Transverse colon (tissue), 4 donors: ENCODE results near the gene COPZ1. TPM values are rescaled to one million over a fixed set of nuclear protein-coding genes. Genes with fewer than 3 reads are reported as not detected.

Experiments used
- DNase-seq: peaks from one replicate; pipeline ENCODE4 v3.0.0-alpha.2; 2019
- H3K27ac ChIP-seq, 4 donors: fragments of 200-600 bp; sonication (generic); 2 replicates each; pipeline ENCODE4 v1.5.1; 2016 to 2018; ENCODE audit warnings: inconsistent platforms in 4 of 4
- H3K27me3 ChIP-seq: fragments of 200-600 bp; sonication (generic); 2 replicates; pipeline ENCODE4 v1.5.1; 2017; ENCODE audit warnings: inconsistent platforms
- H3K36me3 ChIP-seq, 4 donors: fragments of 200-600 bp; sonication (generic); 2 replicates each; pipeline ENCODE4 v1.5.1; 2017 to 2019; ENCODE audit warnings: inconsistent platforms in 4 of 4
- H3K4me1 ChIP-seq, 4 donors: fragments of 200-600 bp; sonication (generic); 2 replicates each; pipeline ENCODE4 v1.5.1; 2017 to 2020; ENCODE audit warnings: inconsistent platforms in 4 of 4
- H3K4me3 ChIP-seq, 4 donors: fragments of 200-600 bp; sonication (generic); 1 replicate in 1 of 4; 2 replicates in 3 of 4; pipeline versions ENCODE4 v1.5.1 to v1.6.1; 2017 to 2019; ENCODE audit warnings: inconsistent platforms in 4 of 4
- H3K9me3 ChIP-seq, 2 donors: fragments of 200-600 bp; sonication (generic); 2 replicates each; pipeline ENCODE4 v1.5.1; 2017 to 2019; ENCODE audit warnings: inconsistent platforms in 2 of 2
- CTCF ChIP-seq, 5 experiments: fragments of 200-600 bp in 3 of 5; fragments of 450-650 bp in 2 of 5; sonication (generic) in 3 of 5; IDR thresholded peaks; 1 replicate in 2 of 5; 2 replicates in 3 of 5; pipeline ENCODE4 v1.5.1; 2016 to 2017; ENCODE audit warnings: antibody characterized with exemption in 5 of 5, inconsistent platforms in 3 of 5, mild to moderate bottlenecking in 2 of 5, moderate library complexity in 1 of 5
- EP300 ChIP-seq: sonication (generic); formaldehyde crosslinking; IDR thresholded peaks from one replicate; pipeline ENCODE4 v1.6.1; 2017; ENCODE audit warnings: antibody characterized with exemption, low read depth
- POLR2A ChIP-seq: fragments of 450-650 bp; IDR thresholded peaks from one replicate; pipeline ENCODE4 v1.6.1; 2016; ENCODE audit warnings: antibody characterized with exemption, mild to moderate bottlenecking, moderate library complexity
- POLR2AphosphoS5 ChIP-seq, 3 donors: sonication (generic); formaldehyde crosslinking; IDR thresholded peaks; one replicate each; pipeline ENCODE4 v1.6.1; 2016; ENCODE audit warnings: antibody characterized with exemption in 3 of 3
- WGBS, 2 donors: methylation state at CpG; one replicate each; pipeline ENCODE4 v1.1.5; 2018; ENCODE audit warnings: low coverage in 1 of 2; 5-methylcytosine and 5-hydroxymethylcytosine counted together
- in situ Hi-C, 4 donors: fragments of 200-750 bp; cut with MboI; loops; one replicate each; pipeline versions ENCODE4 v1.15.0 to v1.15.1; 2017; ENCODE audit warnings: low sequenced_read_pairs in 3 of 4, low pct_ligation_motif_present in 1 of 4, low pct_unique_long_range_greater_than_20kb in 1 of 4
- intact Hi-C: fragments of 100-400 bp; cut with DNase I; formaldehyde crosslinking; loops from one replicate; pipeline ENCODE4 v1.15.1; 2023; ENCODE audit warnings: low total_unique reads
- total RNA-seq, 4 donors: library from RNA; depleted of rRNA; stranded (reverse); fragments of >200 nt; gene quantifications; one replicate each; pipeline ENCODE4 v1.1.0, GENCODE V29; 2016

COPZ1 gene
- total RNA-seq, 4 donors from 2014 or later, result 25.8 to 79.6 (median 63.6) TPM

GRCh38 chr12:54330442-54330841 lies 5.5 kb downstream of the COPZ1 start:
- 82 to 100% methylated on average over 1 to 3 of the region's 3 CpGs for WGBS, 2 donors
- no peaks in the 10 kb centered on the region for H3K9me3 ChIP-seq
- intact Hi-C loops, result loop anchor here (2.0 kb wide), 1 partner anchor 28 kb away; no protein-coding TSS in a partner anchor
- no peak for DNase-seq
- in situ Hi-C loops, result no loop called here
- TF ChIP-seq EP300 (no peak), POLR2A (no peak), CTCF (IDR thresholded peaks at IDR 0.05) (no peak), POLR2AphosphoS5 (IDR thresholded peaks at IDR 0.05) (no peak)
- no peaks in the 10 kb centered on the region for H3K36me3 ChIP-seq
- no peak overlapping the region for H3K4me3 ChIP-seq
- peaks cover 9 to 69% (median 36%) of the 10 kb centered on the region in 4 donors for H3K4me1 ChIP-seq
- no peaks in the 10 kb centered on the region for H3K27me3 ChIP-seq
- H3K27ac ChIP-seq, result peak overlapping the region in 1 of 4 donors; percentile 19

GRCh38 chr12:54331461-54331860 lies 6.5 kb downstream of the COPZ1 start:
- intact Hi-C loops, result loop anchor here (2.0 kb wide), 1 partner anchor 27 kb away; no protein-coding TSS in a partner anchor
- TF ChIP-seq CTCF (IDR thresholded peaks at IDR 0.05), result no peak
- TF ChIP-seq EP300, result no peak
- no peak for TF ChIP-seq POLR2AphosphoS5 (IDR thresholded peaks at IDR 0.05)
- no peak for TF ChIP-seq POLR2A
- H3K9me3 ChIP-seq, result no peaks in the 10 kb centered on the region
- H3K4me3 ChIP-seq, result no peak overlapping the region
- whole genome bisulfite sequencing, 2 donors, result 77 to 93% methylated on average over 3 to 5 of the region's 5 CpGs
- H3K27me3 ChIP-seq, result no peaks in the 10 kb centered on the region
- H3K27ac ChIP-seq, result no peak overlapping the region
- DNase-seq, result no peak
- H3K4me1 ChIP-seq, result peaks cover 9 to 63% (median 26%) of the 10 kb centered on the region in 4 donors
- no peaks in the 10 kb centered on the region for H3K36me3 ChIP-seq
- in situ Hi-C loops, result no loop called here

GRCh38 chr12:54333420-54334034 lies 8.6 kb downstream of the COPZ1 start:
- 85 to 98% methylated on average over 4 of the region's 4 CpGs for WGBS, 2 donors
- no peak for TF ChIP-seq POLR2AphosphoS5 (IDR thresholded peaks at IDR 0.05)
- TF ChIP-seq CTCF (IDR thresholded peaks at IDR 0.05), result no peak
- no peak for TF ChIP-seq POLR2A
- no peak for TF ChIP-seq EP300
- in situ Hi-C loops (no loop called here), intact Hi-C loops (no loop called here)
- no peak overlapping the region for H3K4me3 ChIP-seq
- no peak overlapping the region for H3K27ac ChIP-seq
- H3K9me3 ChIP-seq, result no peaks in the 10 kb centered on the region
- no peaks in the 10 kb centered on the region for H3K27me3 ChIP-seq
- H3K4me1 ChIP-seq, result peaks cover 19 to 63% (median 35%) of the 10 kb centered on the region in 4 donors
- no peaks in the 10 kb centered on the region for H3K36me3 ChIP-seq
- DNase-seq, result no peak

GRCh38 chr12:54337280-54337842 lies 12.4 kb downstream of the COPZ1 start:
- H3K4me1 ChIP-seq, result peaks cover 10 to 48% (median 27%) of the 10 kb centered on the region in 4 donors
- in situ Hi-C loops (no loop called here), intact Hi-C loops (no loop called here)
- no peak for DNase-seq
- 58 to 67% methylated on average over 2 to 3 of the region's 3 CpGs for WGBS, 2 donors
- no peaks in the 10 kb centered on the region for H3K27me3 ChIP-seq
- H3K9me3 ChIP-seq, result no peaks in the 10 kb centered on the region
- peaks cover 0 to 14% (median 2%) of the 10 kb centered on the region in 4 donors for H3K36me3 ChIP-seq
- peak in 1 of 5 experiments; percentile 1 for TF ChIP-seq CTCF (IDR thresholded peaks at IDR 0.05)
- no peak for TF ChIP-seq EP300
- H3K4me3 ChIP-seq, result no peak overlapping the region
- peak overlapping the region; percentile 40 to 68 (median 61) for H3K27ac ChIP-seq
